Muscle layer of colon (tissue), 2 donors: ENCODE measurements around the gene RIN1.
A peak's percentile ranks its signal among the peaks of the same experiment; 100 is the strongest.

Source experiments
- H3K27ac ChIP-seq: one replicate; pipeline ENCODE4 v1.7.0; 2013; ENCODE audit warnings: low read depth, mild to moderate bottlenecking, low read length, moderate library complexity
- H3K27me3 ChIP-seq, 2 donors: one replicate each; pipeline ENCODE4 v1.7.0; 2013; ENCODE audit warnings: low read length in 2 of 2, mild to moderate bottlenecking in 2 of 2; ENCODE audit not compliant: insufficient read depth in 2 of 2, control insufficient read depth in 1 of 2
- H3K36me3 ChIP-seq: one replicate; pipeline ENCODE4 v1.7.0; 2013; ENCODE audit warnings: mild to moderate bottlenecking, low read length; ENCODE audit not compliant: insufficient read depth
- H3K4me1 ChIP-seq: one replicate; pipeline ENCODE4 v1.7.0; 2013; ENCODE audit warnings: mild to moderate bottlenecking, low read length; ENCODE audit not compliant: insufficient read depth
- H3K4me3 ChIP-seq, 2 donors: one replicate each; pipeline ENCODE4 v1.7.0; 2013; ENCODE audit warnings: low read length in 2 of 2, low read depth in 1 of 2, mild to moderate bottlenecking in 1 of 2, moderate library complexity in 1 of 2
- H3K9ac ChIP-seq: one replicate; pipeline ENCODE4 v1.7.0; 2013; ENCODE audit warnings: low read length
- H3K9me3 ChIP-seq: one replicate; pipeline ENCODE4 v1.7.0; 2013; ENCODE audit warnings: mild to moderate bottlenecking, low read length
- donor health status: abdominal sarcoma.
- donor health status: Adenocarcinoma of cecum.

Gene RIN1

DNA sequence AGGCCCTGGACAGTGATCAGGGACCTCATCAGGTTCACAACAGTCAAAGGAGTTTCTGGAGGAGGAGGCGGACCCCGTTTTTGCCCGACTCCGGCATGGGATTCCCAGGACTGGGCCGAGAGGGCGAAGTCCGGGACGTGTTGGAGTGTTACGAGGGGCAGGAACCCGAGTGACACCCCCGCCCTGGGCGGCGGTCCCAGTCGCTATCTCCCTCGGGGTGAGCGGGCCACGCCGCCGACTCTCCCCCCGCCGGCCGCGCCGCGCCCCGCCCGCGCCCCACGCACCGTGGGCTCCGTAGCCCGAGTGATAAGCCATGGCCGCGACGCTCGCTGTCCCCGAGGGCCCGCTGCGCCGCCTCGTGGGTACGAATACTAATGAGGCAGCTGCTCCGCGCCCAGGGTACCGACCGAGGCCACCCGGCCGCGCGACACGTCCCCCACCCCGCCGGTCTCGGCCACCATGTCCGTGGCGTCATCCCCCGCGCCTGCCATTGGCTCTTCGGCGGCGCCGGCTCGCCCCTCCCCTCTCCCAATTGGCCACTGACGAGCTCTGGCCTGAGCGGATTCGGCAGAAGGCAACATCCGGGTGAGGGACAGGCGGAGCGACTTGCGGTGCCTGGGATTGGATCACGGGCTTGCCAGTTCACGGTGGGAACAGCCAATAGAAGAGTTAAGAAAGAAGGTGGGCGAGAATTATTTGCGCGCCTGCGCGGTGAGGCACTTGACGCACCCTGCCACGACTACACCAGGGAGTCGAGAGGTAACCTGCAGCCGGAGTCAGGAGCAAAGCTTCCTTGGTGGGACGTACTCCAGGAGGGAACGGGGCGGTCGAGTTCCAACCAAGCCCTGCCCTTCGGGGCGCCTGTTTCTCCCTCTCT, 47.3 kb downstream of the RIN1 start, which contains the start of gene YIF1A:
Gene YIF1A (minus strand): TSS at position 473 of the 877 bp plus-strand sequence. CDS start 158 bp downstream, at position 315.
- Histone ChIP-seq H3K36me3 (peaks cover 7% of the 10 kb centered on the region), H3K27me3 (peaks cover 18 to 26% of the 10 kb centered on the region in 2 donors), H3K27ac (peak within 1 kb of the TSS; percentile 90), H3K9me3 (no peaks in the 10 kb centered on the region), H3K9ac (peak within 1 kb of the TSS; percentile 89), H3K4me1 (peaks cover 19% of the 10 kb centered on the region), H3K4me3 (peak within 1 kb of the TSS; percentile 81 to 95)

DNA sequence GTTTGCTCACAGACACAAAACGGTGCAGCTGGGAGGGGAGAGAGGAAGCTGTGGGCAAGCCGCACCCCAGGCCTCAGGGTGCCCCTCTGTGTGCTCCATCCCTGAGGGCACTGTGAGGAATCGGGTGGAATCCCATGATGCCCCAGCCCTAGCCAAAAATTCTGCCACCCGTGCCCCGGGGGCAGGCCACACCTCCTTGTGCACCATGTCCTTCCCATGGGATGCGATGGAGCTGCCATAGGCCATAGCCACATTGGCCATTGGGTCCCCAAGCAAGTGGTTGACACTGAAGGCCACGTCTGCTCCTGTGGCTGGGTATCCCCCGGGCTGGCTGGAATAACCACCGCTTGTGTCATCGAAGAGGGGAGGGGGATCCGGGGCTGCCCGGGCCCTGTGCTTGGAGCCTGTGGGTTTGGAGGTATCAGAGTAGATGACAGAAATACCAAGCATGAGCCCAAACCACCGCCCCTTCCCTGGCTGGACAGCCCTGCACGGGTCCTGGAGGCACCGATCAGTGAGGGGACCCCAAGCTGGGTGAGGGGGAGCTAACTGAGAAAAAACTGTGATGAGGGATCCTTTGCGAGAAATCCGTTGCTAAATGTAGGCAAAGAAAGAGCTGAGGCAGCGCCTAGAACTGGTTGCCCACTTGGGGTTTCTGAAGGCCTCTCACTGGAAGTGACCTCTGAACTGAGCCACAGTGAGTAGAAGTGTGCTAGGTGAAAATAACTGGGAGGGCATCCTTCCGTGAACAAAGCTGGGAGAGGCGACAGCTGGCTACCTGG, 48.2 kb downstream of the RIN1 start:
- Histone ChIP-seq H3K36me3 (peaks cover 7% of the 10 kb centered on the region), H3K9me3 (no peaks in the 10 kb centered on the region), H3K4me1 (peaks cover 20% of the 10 kb centered on the region), H3K27ac (peak overlapping the region; percentile 90), H3K4me3 (peak overlapping the region; percentile 81 to 95), H3K27me3 (peaks cover 15 to 22% of the 10 kb centered on the region in 2 donors), H3K9ac (peak overlapping the region; percentile 89)

DNA sequence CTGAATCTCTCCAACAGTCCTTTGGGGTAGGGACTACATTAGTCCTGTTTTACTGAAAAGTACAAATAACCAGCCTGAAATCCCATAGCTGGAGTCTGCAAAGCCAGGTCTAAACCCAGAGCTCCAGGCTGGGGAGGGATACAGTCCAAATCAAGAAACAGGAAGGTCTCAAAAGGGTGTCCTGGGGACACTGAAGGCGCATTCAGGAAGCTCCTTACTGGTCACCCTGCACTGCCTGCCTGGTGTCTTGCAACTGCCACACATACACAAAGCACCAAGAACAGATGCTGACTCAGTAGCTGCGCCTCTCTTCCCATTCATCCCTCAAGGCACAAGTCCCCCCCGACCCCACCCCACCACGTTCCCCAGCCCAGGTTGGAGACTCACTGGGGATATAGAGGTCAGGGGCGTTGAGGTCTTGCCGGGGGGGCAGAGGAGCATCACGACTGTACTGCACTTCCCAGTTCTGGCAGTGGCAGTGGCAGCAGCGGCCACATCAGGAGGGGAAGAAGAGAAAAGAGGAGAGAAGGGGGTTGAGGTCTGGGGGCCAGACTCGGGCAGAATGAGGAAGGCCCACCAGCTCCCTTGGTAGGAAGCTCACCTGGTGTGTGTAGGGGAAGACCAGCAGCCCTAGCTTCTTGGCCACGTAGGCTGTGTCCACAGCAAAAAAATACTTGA, 48.9 kb downstream of the RIN1 start:
- no peak overlapping the region for H3K9ac ChIP-seq
- H3K27ac ChIP-seq: no peak overlapping the region
- peaks cover 26% of the 10 kb centered on the region for H3K4me1 ChIP-seq
- no peaks in the 10 kb centered on the region for H3K9me3 ChIP-seq
- peaks cover 7 to 14% of the 10 kb centered on the region in 2 donors for H3K27me3 ChIP-seq
- H3K36me3 ChIP-seq: peaks cover 7% of the 10 kb centered on the region
- H3K4me3 ChIP-seq: no peak overlapping the region

- Histone ChIP-seq H3K9me3 (no peaks in the 10 kb centered on the region), H3K27ac (no peak overlapping the region), H3K4me1 (peaks cover 31% of the 10 kb centered on the region), H3K36me3 (peaks cover 7% of the 10 kb centered on the region), H3K27me3 (peaks cover 5 to 8% of the 10 kb centered on the region in 2 donors), H3K9ac (no peak overlapping the region), H3K4me3 (no peak overlapping the region)
Measured at GRCh38 chr11:66286699-66287098, 49.5 kb downstream of the RIN1 start.

DNA sequence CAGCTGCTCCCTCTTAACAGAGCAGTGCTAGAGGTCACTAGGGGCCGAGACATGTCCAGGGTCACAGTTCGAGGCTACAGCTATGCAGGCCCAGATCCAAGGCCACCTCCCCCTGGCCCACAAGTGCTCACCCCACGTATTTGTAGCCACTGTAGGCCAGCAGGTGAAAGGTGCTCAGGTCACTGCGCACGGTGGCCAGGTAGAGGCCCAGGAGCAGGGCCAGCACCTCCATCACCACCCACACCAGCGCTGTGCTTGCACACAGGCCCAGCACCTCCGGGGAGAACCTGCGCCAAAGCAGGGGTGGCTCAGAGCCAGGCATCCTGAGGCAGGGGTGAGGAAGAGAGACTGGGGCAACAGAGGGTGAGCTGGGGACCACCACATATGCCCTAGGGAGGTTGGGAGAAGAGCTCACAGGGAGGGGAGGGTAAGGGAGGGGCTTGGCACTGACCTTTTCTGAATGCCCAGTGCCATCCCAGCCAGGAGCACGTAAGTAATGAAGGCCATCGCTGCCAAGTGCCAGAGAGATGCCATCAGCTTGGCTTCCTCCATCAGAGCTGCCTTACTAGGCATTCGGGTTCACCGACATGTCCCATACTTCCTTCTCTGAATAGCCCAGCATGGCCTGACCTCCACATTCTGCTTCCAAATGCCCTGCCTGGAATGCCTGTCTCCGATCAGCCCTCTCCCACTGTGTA, 50.8 kb downstream of the RIN1 start:
- Histone ChIP-seq H3K36me3 (peaks cover 7% of the 10 kb centered on the region), H3K4me3 (no peak overlapping the region), H3K27me3 (no peaks in the 10 kb centered on the region), H3K27ac (no peak overlapping the region), H3K9me3 (no peaks in the 10 kb centered on the region), H3K9ac (no peak overlapping the region), H3K4me1 (peaks cover 31% of the 10 kb centered on the region)

DNA sequence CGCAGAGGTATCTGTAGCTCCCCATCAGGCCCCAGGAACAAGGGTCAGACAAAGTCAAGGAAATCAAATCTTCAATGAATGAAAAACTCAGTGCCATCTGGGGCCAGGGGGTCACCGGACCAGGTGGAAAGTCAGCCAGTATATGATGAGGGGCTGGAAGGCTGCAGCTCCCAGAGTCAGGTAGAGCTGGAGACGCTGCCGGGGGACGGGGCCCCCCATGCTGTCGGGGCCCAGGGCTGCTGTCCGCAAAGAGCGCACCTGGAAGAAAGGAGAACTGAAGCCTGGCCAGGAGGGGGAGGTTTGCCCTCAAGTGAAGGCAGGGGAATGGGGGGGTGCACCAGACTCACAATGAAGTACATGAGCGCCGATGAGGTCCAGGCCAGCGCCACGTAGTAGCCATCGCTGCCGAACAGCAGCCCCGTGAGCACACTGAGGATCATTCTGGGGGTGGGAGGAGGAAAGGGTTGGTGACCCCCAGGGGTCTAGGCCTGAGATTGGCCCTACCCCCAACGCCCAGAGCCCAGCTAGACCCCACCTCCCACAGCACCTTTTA, 51.6 kb downstream of the RIN1 start:
- H3K36me3 ChIP-seq: peaks cover 7% of the 10 kb centered on the region
- H3K9me3 ChIP-seq: no peaks in the 10 kb centered on the region
- H3K27ac ChIP-seq: no peak overlapping the region
- H3K9ac ChIP-seq: no peak overlapping the region
- peaks cover 27% of the 10 kb centered on the region for H3K4me1 ChIP-seq
- H3K4me3 ChIP-seq: no peak overlapping the region
- H3K27me3 ChIP-seq: no peaks in the 10 kb centered on the region

DNA sequence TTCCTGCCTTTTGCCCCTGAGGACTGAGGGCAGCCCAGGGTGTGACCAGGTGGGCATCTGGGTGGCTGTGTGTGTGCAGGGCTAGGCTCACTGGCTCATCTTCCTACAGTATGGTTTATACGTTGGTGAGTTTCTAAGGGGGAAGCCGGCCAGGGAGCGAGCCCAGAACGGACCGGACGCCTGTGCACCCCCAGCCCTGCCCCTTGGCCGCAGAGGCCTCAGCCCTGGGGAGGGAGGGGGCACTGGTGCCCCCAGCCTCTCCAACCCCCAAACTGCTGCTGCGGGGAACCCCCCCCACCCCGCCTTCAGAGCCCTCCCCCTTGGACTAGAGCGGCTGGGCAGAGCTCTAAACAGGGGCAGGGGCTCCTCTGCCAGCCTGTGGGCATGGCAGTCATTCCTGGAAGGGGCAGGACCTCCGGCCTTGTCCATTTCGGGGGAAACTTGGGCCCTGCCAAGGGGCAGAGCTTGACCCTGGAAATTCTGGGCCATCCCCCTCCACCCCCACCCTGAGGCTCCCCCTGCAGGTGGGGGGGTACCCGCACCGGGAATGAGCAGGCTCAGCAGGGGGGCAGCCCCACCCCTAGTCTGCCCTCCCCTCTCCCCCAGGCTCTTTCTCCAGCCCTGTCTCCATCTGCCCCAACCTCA, 52.7 kb downstream of the RIN1 start:
- Histone ChIP-seq H3K36me3 (peaks cover 7% of the 10 kb centered on the region), H3K9me3 (no peaks in the 10 kb centered on the region), H3K4me3 (no peak overlapping the region), H3K27me3 (no peaks in the 10 kb centered on the region), H3K9ac (no peak overlapping the region), H3K4me1 (peaks cover 26% of the 10 kb centered on the region), H3K27ac (no peak overlapping the region)

DNA sequence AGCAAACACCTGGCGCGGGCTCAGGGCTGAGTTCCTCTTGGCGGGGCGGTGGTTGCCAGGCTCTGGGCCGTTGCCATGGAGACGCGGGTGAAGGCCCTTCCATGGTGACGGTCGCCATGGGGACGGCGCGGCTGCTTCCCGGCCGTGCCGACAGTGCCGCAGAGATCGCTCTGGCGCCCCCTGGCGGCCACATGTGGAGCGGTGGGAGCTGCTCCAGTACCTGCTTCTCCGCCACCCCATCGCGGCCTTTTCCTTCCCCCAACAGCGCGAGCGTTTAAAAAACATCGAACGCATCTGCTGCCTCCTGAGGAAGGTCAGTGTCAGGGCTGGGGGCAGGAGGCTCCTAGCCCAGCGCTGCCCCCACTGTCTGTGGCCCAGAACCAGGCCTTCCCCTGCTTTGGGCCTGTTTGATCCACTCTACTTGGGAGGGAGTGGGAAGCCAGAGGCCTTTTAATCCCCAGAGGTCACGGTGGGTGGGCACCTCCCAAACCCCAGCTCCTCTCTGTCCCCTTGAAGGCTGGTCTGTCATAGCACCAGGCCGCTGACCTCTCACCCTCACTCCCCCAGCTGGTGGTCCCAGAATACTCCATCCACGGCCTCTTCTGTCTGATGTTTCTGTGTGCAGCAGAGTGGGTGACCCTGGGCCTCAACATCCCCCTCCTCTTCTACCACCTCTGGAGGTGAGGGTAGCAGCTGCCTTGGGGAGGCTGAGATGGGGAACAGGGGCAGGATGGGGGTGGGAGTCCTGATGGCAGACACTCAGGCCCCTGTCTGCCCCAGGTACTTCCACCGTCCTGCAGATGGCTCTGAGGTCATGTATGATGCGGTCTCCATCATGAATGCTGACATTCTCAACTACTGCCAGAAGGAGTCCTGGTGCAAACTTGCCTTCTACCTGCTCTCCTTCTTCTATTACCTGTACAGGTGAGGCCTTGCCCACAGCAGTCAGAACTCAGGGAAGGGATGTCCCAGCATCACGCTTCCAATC, 53.5 kb downstream of the RIN1 start:
- no peak overlapping the region for H3K9ac ChIP-seq
- no peaks in the 10 kb centered on the region for H3K27me3 ChIP-seq
- H3K4me3 ChIP-seq: no peak overlapping the region
- peaks cover 21% of the 10 kb centered on the region for H3K4me1 ChIP-seq
- peaks cover 7% of the 10 kb centered on the region for H3K36me3 ChIP-seq
- H3K9me3 ChIP-seq: no peaks in the 10 kb centered on the region
- no peak overlapping the region for H3K27ac ChIP-seq
